OCI-LY3 (cell line): ENCODE data around the gene PILRB.
A peak's percentile ranks its signal among the peaks of the same experiment; 100 is the strongest.
"Not testable (repeated sequence)": the region's sequence is repeated elsewhere in the genome, so short reads cannot be mapped to it uniquely, and the experiment has no call there.

ENCODE experiments used
- EZH2phosphoT487 ChIP-seq: fragments of 200-600 bp; shearing (Covaris generic); IDR thresholded peaks from 2 replicates; pipeline ENCODE4 v1.6.1; 2018; ENCODE audit warnings: antibody characterized with exemption, mixed run types, low read depth
- TF ChIP-seq, protein P1 (sequence below): fragments of 200-600, 300-600 bp; sonication (generic); IDR thresholded peaks from 2 replicates; pipeline ENCODE4 v1.5.1; 2014; ENCODE audit warnings: antibody characterized with exemption, low read length, low read depth

GRCh38 chr7:100373870-100374598 lies 16.1 kb downstream of the PILRB start:
- TF ChIP-seq, protein P1, sequence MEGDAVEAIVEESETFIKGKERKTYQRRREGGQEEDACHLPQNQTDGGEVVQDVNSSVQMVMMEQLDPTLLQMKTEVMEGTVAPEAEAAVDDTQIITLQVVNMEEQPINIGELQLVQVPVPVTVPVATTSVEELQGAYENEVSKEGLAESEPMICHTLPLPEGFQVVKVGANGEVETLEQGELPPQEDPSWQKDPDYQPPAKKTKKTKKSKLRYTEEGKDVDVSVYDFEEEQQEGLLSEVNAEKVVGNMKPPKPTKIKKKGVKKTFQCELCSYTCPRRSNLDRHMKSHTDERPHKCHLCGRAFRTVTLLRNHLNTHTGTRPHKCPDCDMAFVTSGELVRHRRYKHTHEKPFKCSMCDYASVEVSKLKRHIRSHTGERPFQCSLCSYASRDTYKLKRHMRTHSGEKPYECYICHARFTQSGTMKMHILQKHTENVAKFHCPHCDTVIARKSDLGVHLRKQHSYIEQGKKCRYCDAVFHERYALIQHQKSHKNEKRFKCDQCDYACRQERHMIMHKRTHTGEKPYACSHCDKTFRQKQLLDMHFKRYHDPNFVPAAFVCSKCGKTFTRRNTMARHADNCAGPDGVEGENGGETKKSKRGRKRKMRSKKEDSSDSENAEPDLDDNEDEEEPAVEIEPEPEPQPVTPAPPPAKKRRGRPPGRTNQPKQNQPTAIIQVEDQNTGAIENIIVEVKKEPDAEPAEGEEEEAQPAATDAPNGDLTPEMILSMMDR: peak; percentile 48
- not testable (repeated sequence) for TF ChIP-seq EZH2phosphoT487
